Activated CD4-positive, alpha-beta T cell treated with anti-CD3 and anti-CD28 coated beads for 48 hours (primary cell): ENCODE results near the gene ABCC4.
"Not testable (repeated sequence)": the region's sequence is repeated elsewhere in the genome, so short reads cannot be mapped to it uniquely, and the experiment has no call there.

Experiments used
- DNase-seq: peaks from one replicate; pipeline ENCODE4 v3.0.0-alpha.2; 2020

ABCC4 gene

GRCh38 chr13:95226932-95227695 lies 74.1 kb downstream of the ABCC4 start:
- no peak for DNase-seq

GRCh38 chr13:95226476-95226875 lies 74.8 kb downstream of the ABCC4 start:
- no peak for DNase-seq

- no peak for DNase-seq
Measured at GRCh38 chr13:95226050-95226449, 75.2 kb downstream of the ABCC4 start.

GRCh38 chr13:95224064-95224463 lies 77.2 kb downstream of the ABCC4 start:
- no peak for DNase-seq

GRCh38 chr13:95222733-95223018 lies 78.6 kb downstream of the ABCC4 start:
- no peak for DNase-seq

- no peak for DNase-seq
Measured at GRCh38 chr13:95221971-95222732, 79.1 kb downstream of the ABCC4 start.

- DNase-seq, result no peak
Measured at GRCh38 chr13:95220611-95221010, 80.6 kb downstream of the ABCC4 start.

GRCh38 chr13:95217920-95218830 lies 83.1 kb downstream of the ABCC4 start:
- no peak for DNase-seq

GRCh38 chr13:95216182-95216581 lies 85.1 kb downstream of the ABCC4 start:
- no peak for DNase-seq

GRCh38 chr13:95212983-95213850 lies 88.0 kb downstream of the ABCC4 start:
- DNase-seq, result no peak

GRCh38 chr13:95209109-95209508 lies 92.1 kb downstream of the ABCC4 start:
- DNase-seq, result no peak

GRCh38 chr13:95207769-95208366 lies 93.4 kb downstream of the ABCC4 start:
- DNase-seq, result no peak

- no peak for DNase-seq
Measured at GRCh38 chr13:95206116-95206515, 95.1 kb downstream of the ABCC4 start.

GRCh38 chr13:95204231-95204765 lies 97.0 kb downstream of the ABCC4 start:
- no peak for DNase-seq

- DNase-seq, result no peak
Measured at GRCh38 chr13:95201814-95202651, 99.2 kb downstream of the ABCC4 start.

GRCh38 chr13:95200386-95200957 lies 100.8 kb downstream of the ABCC4 start:
- not testable (repeated sequence) for DNase-seq

GRCh38 chr13:95199896-95200295 lies 101.4 kb downstream of the ABCC4 start:
- no peak for DNase-seq

- not testable (repeated sequence) for DNase-seq
Measured at GRCh38 chr13:95198606-95199005, 102.6 kb downstream of the ABCC4 start.

GRCh38 chr13:95197548-95197947 lies 103.7 kb downstream of the ABCC4 start:
- no peak for DNase-seq

- DNase-seq, result no peak
Measured at GRCh38 chr13:95195146-95195545, 106.1 kb downstream of the ABCC4 start.
